K562 (cell line): ENCODE data around the gene ZNF736. TPM values are rescaled to one million over a fixed set of nuclear protein-coding genes. Genes with fewer than 3 reads are reported as not detected.

ENCODE experiments used
- ATAC-seq: fragments of 200-7000 bp; cut with Tn5 transposase; 3 replicates; pipeline ENCODE4 v1.9.1; 2020; ENCODE audit warnings: moderate library complexity
- BruUV-seq: library from RNA; stranded (reverse); fragments of 400-500 nt; replicated peaks from 2 replicates; lab custom pipeline; 2021; lab: Mats Ljungman, UMichigan
- CTCF ChIA-PET: fragments of 300-600 bp; formaldehyde crosslinking; extraction: SDS; loops from one replicate; lab custom pipeline; 2021; ENCODE audit warnings: low intra/inter-chr PET ratio; lab: Yijun Ruan, JAX
- POLR2A ChIA-PET: fragments of 300-600, 350-650 bp; sonication (Branson Sonifier 250); formaldehyde crosslinking; extraction: SDS; loops from one replicate; lab custom pipeline; 2021; ENCODE audit warnings: antibody characterized with exemption, inconsistent platforms; lab: Yijun Ruan, JAX
- DNase-seq, 4 experiments: peaks; one replicate each; pipeline versions ENCODE4 v3.0.0 to v3.0.0-alpha.2; 2011 to 2018; ENCODE audit warnings: low spot score in 3 of 4, mixed read lengths in 3 of 4; ENCODE audit errors: extremely low read depth in 1 of 4
- FAIRE-seq: peaks from 2 replicates; lab custom pipeline; 2011; peaks lifted over from hg19 to GRCh38; lab: Jason Lieb, UNC
- H2AFZ ChIP-seq: 2 replicates; pipeline ENCODE4 v1.6.0; 2011; ENCODE audit warnings: low read depth, low read length, control low read depth, inconsistent platforms
- H3K27ac ChIP-seq: fragments of 200-600 bp; 3 replicates; pipeline ENCODE4 v1.8.0; 2011; ENCODE audit warnings: low read depth, mild to moderate bottlenecking, control low read depth, inconsistent platforms, low read length, moderate library complexity, mixed read lengths; ENCODE audit errors: extremely low read depth
- H3K27me3 ChIP-seq, 2 experiments: fragments of 300-600 bp in 1 of 2; 2 replicates in 1 of 2; 3 replicates in 1 of 2; pipeline versions ENCODE4 v1.6.0 to v1.8.0; 2011; ENCODE audit warnings: inconsistent platforms in 2 of 2, low read length in 2 of 2, mild to moderate bottlenecking in 1 of 2, mixed read lengths in 1 of 2, moderate library complexity in 1 of 2; ENCODE audit not compliant: control insufficient read depth in 2 of 2, insufficient read depth in 2 of 2
- H3K36me3 ChIP-seq: fragments of 300-600 bp; 3 replicates; pipeline ENCODE4 v1.8.0; 2011; ENCODE audit warnings: mild to moderate bottlenecking, low read length, inconsistent platforms; ENCODE audit not compliant: control insufficient read depth, insufficient read depth
- H3K4me1 ChIP-seq, 2 experiments: fragments of 200-600 bp in 1 of 2; replicated peaks in 1 of 2; 2 replicates in 1 of 2; 3 replicates in 1 of 2; pipeline versions ENCODE4 v1.5.1 to v1.8.0; 2011; ENCODE audit warnings: inconsistent platforms in 2 of 2, low read length in 2 of 2, mild to moderate bottlenecking in 1 of 2, mixed read lengths in 1 of 2, moderate library complexity in 1 of 2; ENCODE audit not compliant: control insufficient read depth in 2 of 2, insufficient read depth in 2 of 2
- H3K4me2 ChIP-seq: 2 replicates; pipeline ENCODE4 v1.6.1; 2011; ENCODE audit warnings: low read length, control low read depth, inconsistent platforms, mixed read lengths; ENCODE audit not compliant: insufficient read depth
- H3K4me3 ChIP-seq: fragments of 200-600 bp; sonication (generic), shearing (Covaris generic); 2 replicates; pipeline ENCODE4 v1.5.1; 2016; ENCODE audit warnings: control low read depth, inconsistent platforms
- H3K79me2 ChIP-seq: fragments of 200-600 bp; 3 replicates; pipeline ENCODE4 v1.8.0; 2011; ENCODE audit warnings: low read length, inconsistent platforms; ENCODE audit not compliant: control insufficient read depth, insufficient read depth
- H3K9ac ChIP-seq, 2 experiments: 2 replicates each; pipeline versions ENCODE4 v1.6.0 to v1.6.1; 2011; ENCODE audit warnings: low read depth in 2 of 2, low read length in 2 of 2, control low read depth in 1 of 2, inconsistent platforms in 1 of 2, mild to moderate bottlenecking in 1 of 2, mixed read lengths in 1 of 2; ENCODE audit not compliant: insufficient read depth in 1 of 2
- H3K9me1 ChIP-seq: one replicate; pipeline ENCODE4 v1.6.0; 2011; ENCODE audit warnings: inconsistent platforms, mild to moderate bottlenecking, low read length, moderate library complexity; ENCODE audit not compliant: control insufficient read depth, insufficient read depth
- H3K9me3 ChIP-seq: replicated peaks from 2 replicates; pipeline ENCODE4 v1.5.1; 2011; ENCODE audit warnings: low read depth, low read length, inconsistent platforms; ENCODE audit not compliant: control insufficient read depth, insufficient read depth
- H4K20me1 ChIP-seq: replicated peaks from 2 replicates; pipeline ENCODE4 v1.6.1; 2011; ENCODE audit warnings: low read length, inconsistent platforms, mixed read lengths; ENCODE audit not compliant: control insufficient read depth, insufficient read depth
- ELF1 ChIP-seq: fragments of 200-800 bp; sonication (Bioruptor generic); IDR thresholded peaks from 2 replicates; pipeline ENCODE4 v1.6.1; 2016; ENCODE audit warnings: missing genetic modification characterization, missing compliant biosample characterization
- ETS2 ChIP-seq: IDR thresholded peaks from 2 replicates; pipeline ENCODE4 v1.6.1; 2016; ENCODE audit warnings: borderline replicate concordance, missing genetic modification characterization, mild to moderate bottlenecking, moderate library complexity, missing compliant biosample characterization; ENCODE audit not compliant: poor library complexity, severe bottlenecking
- HDAC1 ChIP-seq, 2 experiments: fragments of 450-650 bp; IDR thresholded peaks; 2 replicates each; pipeline ENCODE4 v1.6.1; 2016 to 2017; ENCODE audit warnings: inconsistent platforms in 1 of 2, mild to moderate bottlenecking in 1 of 2, moderate library complexity in 1 of 2
- RAD51 ChIP-seq: fragments of 450-650 bp; IDR thresholded peaks from 2 replicates; pipeline ENCODE4 v1.7.1; 2016; ENCODE audit warnings: low read depth, mild to moderate bottlenecking, borderline replicate concordance
- RCOR1 ChIP-seq, 2 experiments: IDR thresholded peaks; 2 replicates each; pipeline ENCODE4 v1.6.1; 2012; ENCODE audit warnings: low read depth in 2 of 2, low read length in 2 of 2, borderline replicate concordance in 1 of 2, improper control_type of control experiment in 1 of 2
- RFX7 ChIP-seq: fragments of 250-450 bp; sonication (Bioruptor Pico); IDR thresholded peaks from 2 replicates; pipeline ENCODE4 v1.5.1; 2021; ENCODE audit warnings: mild to moderate bottlenecking
- TCF7 ChIP-seq: sonication (generic); IDR thresholded peaks from 2 replicates; pipeline ENCODE4 v1.6.1; 2016; ENCODE audit warnings: antibody characterized with exemption, borderline replicate concordance
- ZC3H11A ChIP-seq: IDR thresholded peaks from 2 replicates; pipeline ENCODE4 v1.6.1; 2012; ENCODE audit warnings: low read depth, low read length, improper control_type of control experiment
- ZNF224 ChIP-seq: sonication (generic); formaldehyde crosslinking; IDR thresholded peaks from 2 replicates; pipeline ENCODE4 v1.8.0; 2022; ENCODE audit warnings: mild to moderate bottlenecking, missing genetic modification reagents
- ZNF77 ChIP-seq: fragments of 250-450 bp; sonication (Bioruptor Pico); IDR thresholded peaks from 2 replicates; pipeline ENCODE4 v1.5.0; 2020
- WGBS: fragments of 100-300 bp; shearing (Covaris generic); methylation state at CpG from one replicate; pipeline ENCODE4 v1.1.6; 2016; ENCODE audit warnings: low coverage, mixed read lengths; ENCODE audit not compliant: insufficient coverage; ENCODE audit errors: missing lambda C conversion rate; 5-methylcytosine and 5-hydroxymethylcytosine counted together
- in situ Hi-C: fragments of 300-500 bp; cut with MboI; formaldehyde crosslinking; loops from 4 replicates; pipeline ENCODE4 v1.15.0; 2018; ENCODE audit warnings: inconsistent platforms, mixed read lengths
- intact Hi-C: fragments of 100-400 bp; cut with micrococcal nuclease; formaldehyde crosslinking; loops from 2 replicates; pipeline ENCODE4 v1.14.2; 2022
- polyA plus RNA-seq, 8 experiments: library from polyadenylated mRNA; depleted of rRNA in 4 of 8; stranded (reverse) in 5 of 8; unstranded in 3 of 8; fragments of >200 nt; fragmentation: Nextera tagmentation in 2 of 8; fragmentation: Illumina TruSeq in 1 of 8; extraction: Ambion mirVana in 2 of 8; extraction: Trizol in 1 of 8; gene quantifications; 2 replicates each; pipeline versions ENCODE4 v1.2.1 to v1.2.3, GENCODE V29; 2011 to 2014; ENCODE audit warnings: inconsistent platforms in 1 of 8, missing spikeins in 1 of 8
- total RNA-seq, 7 experiments: library from RNA; depleted of rRNA in 6 of 7; stranded (reverse); fragments of >200 nt in 6 of 7; fragmentation: Illumina TruSeq in 2 of 7; extraction: Trizol in 2 of 7; gene quantifications; 2 replicates each; pipeline versions ENCODE4 v1.2.1 to v1.2.3, GENCODE V29; 2011 to 2021; ENCODE audit warnings: low replicate concordance in 1 of 7
- TF ChIP-seq, protein P1 (sequence below): fragments of 200-800 bp; sonication (Bioruptor generic); IDR thresholded peaks from 2 replicates; pipeline ENCODE4 v1.6.1; 2016; ENCODE audit warnings: missing genetic modification characterization, missing compliant biosample characterization
- TF ChIP-seq, protein P2 (sequence below): fragments of 150-350 bp; IDR thresholded peaks from 2 replicates; pipeline ENCODE4 v1.6.1; 2014; ENCODE audit warnings: low read depth, mild to moderate bottlenecking, low read length, borderline replicate concordance

ZNF736 gene
- total and polyA plus RNA-seq, 9 of the 15 experiments (the other 6 are each of a cell fraction or from before 2014, with no cell fraction given): 2.7 to 15.6 (median 7.6) TPM

DNA sequence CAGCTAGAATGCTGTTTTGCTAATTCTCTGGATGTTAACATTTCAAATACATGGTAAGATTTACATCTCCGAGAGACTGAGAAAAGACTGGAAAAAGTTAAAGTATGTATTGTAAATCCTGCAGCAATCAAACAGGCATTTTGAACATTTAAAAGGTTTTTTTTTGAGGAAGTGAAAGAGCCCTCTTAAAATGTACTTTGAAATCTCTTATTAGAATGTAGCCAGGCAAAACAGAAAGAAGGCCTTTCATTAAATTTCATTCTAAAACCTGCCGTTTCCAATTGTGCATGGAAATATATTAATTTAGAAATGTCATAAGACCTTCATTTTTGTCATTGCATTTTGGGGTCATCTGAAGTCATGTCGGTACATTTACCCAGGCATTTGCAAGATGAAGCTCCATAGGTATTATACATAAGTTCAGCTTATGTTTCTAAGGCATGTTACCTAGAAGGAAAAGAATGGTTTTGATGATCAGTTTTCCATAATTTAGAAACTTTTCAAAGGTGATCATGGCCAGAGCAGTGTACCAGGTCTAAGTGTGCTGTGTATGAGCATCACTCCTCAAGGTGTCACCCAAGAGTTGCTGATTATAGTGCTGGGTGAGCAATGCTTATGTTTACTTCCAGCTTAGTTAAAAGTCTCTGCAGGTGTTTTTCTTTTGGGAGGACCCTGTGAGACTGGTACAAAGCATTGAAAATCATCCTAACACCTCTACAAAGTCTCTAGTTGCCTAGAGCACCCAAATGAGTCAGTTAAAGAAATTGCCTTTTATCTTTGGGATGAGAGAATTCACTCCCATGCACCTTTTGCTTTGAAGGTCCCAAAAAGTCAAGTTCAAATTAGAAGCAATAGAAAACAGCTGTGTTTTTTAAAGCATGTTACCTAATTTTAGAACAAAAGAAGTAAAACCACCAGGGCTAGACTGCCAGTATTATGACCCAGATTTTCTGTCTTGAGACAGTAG lies 7.1 kb downstream of the ZNF736 start:
- Histone ChIP-seq H2AFZ (no peak overlapping the region), H3K27me3 (no peaks in the 10 kb centered on the region), H3K79me2 (peaks cover 36% of the 10 kb centered on the region), H3K36me3 (no peaks in the 10 kb centered on the region), H3K4me1 (no peaks in the 10 kb centered on the region), H3K9me1 (no peaks in the 10 kb centered on the region), H4K20me1 (no peaks in the 10 kb centered on the region), H3K9ac (no peak overlapping the region), H3K4me3 (no peak overlapping the region), H3K4me2 (no peak overlapping the region), H3K9me3 (no peaks in the 10 kb centered on the region), H3K27ac (no peak overlapping the region)
- no peak for FAIRE-seq
- TF ChIP-seq ZNF224 (no peak), ELF1 (tag) (no peak), RCOR1 (IDR thresholded peaks at IDR 0.05; ENCODE audit: borderline replicate concordance in 1 of 2, low read depth in 2 of 2, low read length in 2 of 2) (no peak), TCF7 (no peak), ETS2 (tag) (no peak), RAD51 (no peak), ZC3H11A (no peak), HDAC1 (IDR thresholded peaks at IDR 0.05) (no peak), RFX7 (no peak), ZNF77 (CRISPR knock-in tag) (no peak)
- TF ChIP-seq, protein P1, sequence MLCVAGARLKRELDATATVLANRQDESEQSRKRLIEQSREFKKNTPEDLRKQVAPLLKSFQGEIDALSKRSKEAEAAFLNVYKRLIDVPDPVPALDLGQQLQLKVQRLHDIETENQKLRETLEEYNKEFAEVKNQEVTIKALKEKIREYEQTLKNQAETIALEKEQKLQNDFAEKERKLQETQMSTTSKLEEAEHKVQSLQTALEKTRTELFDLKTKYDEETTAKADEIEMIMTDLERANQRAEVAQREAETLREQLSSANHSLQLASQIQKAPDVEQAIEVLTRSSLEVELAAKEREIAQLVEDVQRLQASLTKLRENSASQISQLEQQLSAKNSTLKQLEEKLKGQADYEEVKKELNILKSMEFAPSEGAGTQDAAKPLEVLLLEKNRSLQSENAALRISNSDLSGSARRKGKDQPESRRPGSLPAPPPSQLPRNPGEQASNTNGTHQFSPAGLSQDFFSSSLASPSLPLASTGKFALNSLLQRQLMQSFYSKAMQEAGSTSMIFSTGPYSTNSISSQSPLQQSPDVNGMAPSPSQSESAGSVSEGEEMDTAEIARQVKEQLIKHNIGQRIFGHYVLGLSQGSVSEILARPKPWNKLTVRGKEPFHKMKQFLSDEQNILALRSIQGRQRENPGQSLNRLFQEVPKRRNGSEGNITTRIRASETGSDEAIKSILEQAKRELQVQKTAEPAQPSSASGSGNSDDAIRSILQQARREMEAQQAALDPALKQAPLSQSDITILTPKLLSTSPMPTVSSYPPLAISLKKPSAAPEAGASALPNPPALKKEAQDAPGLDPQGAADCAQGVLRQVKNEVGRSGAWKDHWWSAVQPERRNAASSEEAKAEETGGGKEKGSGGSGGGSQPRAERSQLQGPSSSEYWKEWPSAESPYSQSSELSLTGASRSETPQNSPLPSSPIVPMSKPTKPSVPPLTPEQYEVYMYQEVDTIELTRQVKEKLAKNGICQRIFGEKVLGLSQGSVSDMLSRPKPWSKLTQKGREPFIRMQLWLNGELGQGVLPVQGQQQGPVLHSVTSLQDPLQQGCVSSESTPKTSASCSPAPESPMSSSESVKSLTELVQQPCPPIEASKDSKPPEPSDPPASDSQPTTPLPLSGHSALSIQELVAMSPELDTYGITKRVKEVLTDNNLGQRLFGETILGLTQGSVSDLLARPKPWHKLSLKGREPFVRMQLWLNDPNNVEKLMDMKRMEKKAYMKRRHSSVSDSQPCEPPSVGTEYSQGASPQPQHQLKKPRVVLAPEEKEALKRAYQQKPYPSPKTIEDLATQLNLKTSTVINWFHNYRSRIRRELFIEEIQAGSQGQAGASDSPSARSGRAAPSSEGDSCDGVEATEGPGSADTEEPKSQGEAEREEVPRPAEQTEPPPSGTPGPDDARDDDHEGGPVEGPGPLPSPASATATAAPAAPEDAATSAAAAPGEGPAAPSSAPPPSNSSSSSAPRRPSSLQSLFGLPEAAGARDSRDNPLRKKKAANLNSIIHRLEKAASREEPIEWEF: no peak
- TF ChIP-seq, protein P2, sequence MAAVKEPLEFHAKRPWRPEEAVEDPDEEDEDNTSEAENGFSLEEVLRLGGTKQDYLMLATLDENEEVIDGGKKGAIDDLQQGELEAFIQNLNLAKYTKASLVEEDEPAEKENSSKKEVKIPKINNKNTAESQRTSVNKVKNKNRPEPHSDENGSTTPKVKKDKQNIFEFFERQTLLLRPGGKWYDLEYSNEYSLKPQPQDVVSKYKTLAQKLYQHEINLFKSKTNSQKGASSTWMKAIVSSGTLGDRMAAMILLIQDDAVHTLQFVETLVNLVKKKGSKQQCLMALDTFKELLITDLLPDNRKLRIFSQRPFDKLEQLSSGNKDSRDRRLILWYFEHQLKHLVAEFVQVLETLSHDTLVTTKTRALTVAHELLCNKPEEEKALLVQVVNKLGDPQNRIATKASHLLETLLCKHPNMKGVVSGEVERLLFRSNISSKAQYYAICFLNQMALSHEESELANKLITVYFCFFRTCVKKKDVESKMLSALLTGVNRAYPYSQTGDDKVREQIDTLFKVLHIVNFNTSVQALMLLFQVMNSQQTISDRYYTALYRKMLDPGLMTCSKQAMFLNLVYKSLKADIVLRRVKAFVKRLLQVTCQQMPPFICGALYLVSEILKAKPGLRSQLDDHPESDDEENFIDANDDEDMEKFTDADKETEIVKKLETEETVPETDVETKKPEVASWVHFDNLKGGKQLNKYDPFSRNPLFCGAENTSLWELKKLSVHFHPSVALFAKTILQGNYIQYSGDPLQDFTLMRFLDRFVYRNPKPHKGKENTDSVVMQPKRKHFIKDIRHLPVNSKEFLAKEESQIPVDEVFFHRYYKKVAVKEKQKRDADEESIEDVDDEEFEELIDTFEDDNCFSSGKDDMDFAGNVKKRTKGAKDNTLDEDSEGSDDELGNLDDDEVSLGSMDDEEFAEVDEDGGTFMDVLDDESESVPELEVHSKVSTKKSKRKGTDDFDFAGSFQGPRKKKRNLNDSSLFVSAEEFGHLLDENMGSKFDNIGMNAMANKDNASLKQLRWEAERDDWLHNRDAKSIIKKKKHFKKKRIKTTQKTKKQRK: no peak
- BruUV-seq: no TSS peak
- CTCF ChIA-PET: no interaction called here
- in situ Hi-C loops: no loop called here
- ATAC-seq: peak; percentile 76
- intact Hi-C loops: loop anchor here (1.0 kb wide), 1 partner anchor 298 kb away; no protein-coding TSS in a partner anchor
- DNase-seq: no peak
- POLR2A ChIA-PET: interaction anchor here (1.1 kb wide), 1 partner anchor 14 kb away, joined by 3 read pairs; no protein-coding TSS in a partner anchor
- WGBS: 21% methylated on average over 3 of the region's 3 CpGs
